DND-41 (cell line): ENCODE measurements around the gene WDR72.

ENCODE experiments used
- ATAC-seq: fragments of 200-7000 bp; cut with Tn5 transposase; 3 replicates; pipeline ENCODE4 v1.9.1; 2021; ENCODE audit warnings: low read depth; ENCODE audit not compliant: insufficient read depth
- DNase-seq: peaks from one replicate; pipeline ENCODE4 v3.0.0-alpha.2; 2020
- H2AFZ ChIP-seq: 2 replicates; pipeline ENCODE4 v1.6.0; 2012; ENCODE audit warnings: low read depth, low read length
- H3K27ac ChIP-seq: 2 replicates; pipeline ENCODE4 v1.5.1; 2012; ENCODE audit warnings: low read length, inconsistent platforms
- H3K27me3 ChIP-seq: fragments of 200-600 bp; sonication (generic); 2 replicates; pipeline ENCODE4 v1.6.0; 2012; ENCODE audit warnings: low read length, mild to moderate bottlenecking, inconsistent platforms; ENCODE audit not compliant: insufficient read depth, poor library complexity
- H3K36me3 ChIP-seq: 2 replicates; pipeline ENCODE4 v1.5.1; 2012; ENCODE audit warnings: low read length, inconsistent platforms; ENCODE audit not compliant: insufficient read depth
- H3K4me1 ChIP-seq: 2 replicates; pipeline ENCODE4 v1.5.1; 2012; ENCODE audit warnings: mild to moderate bottlenecking, low read length; ENCODE audit not compliant: insufficient read depth
- H3K4me2 ChIP-seq: 2 replicates; pipeline ENCODE4 v1.6.0; 2012; ENCODE audit warnings: mild to moderate bottlenecking, moderate library complexity, low read length, inconsistent platforms; ENCODE audit not compliant: insufficient read depth
- H3K4me3 ChIP-seq, 2 experiments: fragments of 200-600 bp in 1 of 2; shearing (Covaris generic) in 1 of 2; 2 replicates each; pipeline ENCODE4 v1.5.1; 2012 to 2016; ENCODE audit warnings: inconsistent platforms in 2 of 2, low read length in 2 of 2, mild to moderate bottlenecking in 2 of 2, low read depth in 1 of 2, moderate library complexity in 1 of 2
- H3K79me2 ChIP-seq: 2 replicates; pipeline ENCODE4 v1.6.0; 2012; ENCODE audit warnings: low read length, inconsistent platforms; ENCODE audit not compliant: insufficient read depth
- H3K9ac ChIP-seq: 2 replicates; pipeline ENCODE4 v1.6.0; 2012; ENCODE audit warnings: low read depth, mild to moderate bottlenecking, inconsistent platforms, low read length, moderate library complexity
- H3K9me3 ChIP-seq: 2 replicates; pipeline ENCODE4 v1.5.1; 2012; ENCODE audit warnings: low read length, moderate library complexity, mild to moderate bottlenecking, inconsistent platforms; ENCODE audit not compliant: insufficient read depth, severe bottlenecking
- H4K20me1 ChIP-seq: 2 replicates; pipeline ENCODE4 v1.6.0; 2012; ENCODE audit warnings: low read length; ENCODE audit not compliant: insufficient read depth
- CTCF ChIP-seq: IDR thresholded peaks from 2 replicates; pipeline ENCODE4 v1.5.1; 2012; ENCODE audit warnings: borderline replicate concordance, low read length, moderate library complexity, mild to moderate bottlenecking; ENCODE audit not compliant: poor library complexity, severe bottlenecking; ENCODE audit errors: extremely low read depth
- EZH2 ChIP-seq: IDR thresholded peaks from 3 replicates; pipeline ENCODE4 v1.6.1; 2012; ENCODE audit warnings: borderline replicate concordance, low read depth, mild to moderate bottlenecking, moderate library complexity, low read length, inconsistent platforms; ENCODE audit not compliant: severe bottlenecking

The WDR72 gene

GRCh38 chr15:53581513-53581912 lies 177.9 kb downstream of the WDR72 start:
- ATAC-seq (no peak), DNase-seq (no peak)
- Histone ChIP-seq H3K27ac (no peak overlapping the region), H3K36me3 (no peaks in the 10 kb centered on the region), H3K4me1 (no peaks in the 10 kb centered on the region), H3K79me2 (no peaks in the 10 kb centered on the region), H3K27me3 (no peaks in the 10 kb centered on the region), H3K9me3 (no peaks in the 10 kb centered on the region), H3K9ac (no peak overlapping the region), H4K20me1 (no peaks in the 10 kb centered on the region), H3K4me2 (no peak overlapping the region), H3K4me3 (no peak overlapping the region), H2AFZ (no peak overlapping the region)
- no peak for TF ChIP-seq CTCF
- no peak for TF ChIP-seq EZH2

DNA sequence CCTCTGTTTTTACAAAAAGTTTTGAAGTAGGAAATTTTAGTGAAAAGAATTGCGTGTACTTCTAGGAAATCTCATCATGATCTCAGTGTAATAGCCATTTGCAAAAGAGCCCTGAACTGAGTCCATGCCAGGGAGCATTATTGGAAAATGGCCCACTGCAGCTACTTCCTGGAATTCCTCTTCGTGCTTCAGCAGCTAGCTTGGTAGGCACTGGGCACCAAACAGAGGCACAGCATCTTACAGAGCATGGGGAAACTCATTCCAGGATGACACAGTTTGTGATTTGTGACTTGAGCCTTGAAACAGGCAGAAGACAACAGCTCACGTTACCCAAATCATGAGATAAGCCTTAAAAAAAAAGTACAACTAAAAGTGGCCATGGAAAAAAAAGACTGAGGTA lies 179.1 kb downstream of the WDR72 start:
- no peak for TF ChIP-seq EZH2
- no peak for TF ChIP-seq CTCF
- DNase-seq: no peak

GRCh38 chr15:53576841-53577240 lies 182.6 kb downstream of the WDR72 start:
- Histone ChIP-seq H3K36me3 (no peaks in the 10 kb centered on the region), H3K9ac (no peak overlapping the region), H2AFZ (no peak overlapping the region), H3K4me3 (no peak overlapping the region), H3K4me2 (no peak overlapping the region), H4K20me1 (no peaks in the 10 kb centered on the region), H3K27ac (no peak overlapping the region), H3K27me3 (no peaks in the 10 kb centered on the region), H3K4me1 (no peaks in the 10 kb centered on the region), H3K79me2 (no peaks in the 10 kb centered on the region), H3K9me3 (no peaks in the 10 kb centered on the region)
- DNase-seq: no peak
- ATAC-seq: no peak
- TF ChIP-seq EZH2 (no peak), CTCF (no peak)

More for the DNA sequence above, 179.1 kb downstream of the WDR72 start:
- Histone ChIP-seq H3K4me3 (no peak overlapping the region), H3K79me2 (no peaks in the 10 kb centered on the region), H3K27me3 (no peaks in the 10 kb centered on the region), H3K4me1 (no peaks in the 10 kb centered on the region), H3K36me3 (no peaks in the 10 kb centered on the region), H3K9me3 (no peaks in the 10 kb centered on the region), H2AFZ (no peak overlapping the region), H4K20me1 (no peaks in the 10 kb centered on the region), H3K9ac (no peak overlapping the region), H3K4me2 (no peak overlapping the region), H3K27ac (no peak overlapping the region)
- no peak for ATAC-seq

DNA sequence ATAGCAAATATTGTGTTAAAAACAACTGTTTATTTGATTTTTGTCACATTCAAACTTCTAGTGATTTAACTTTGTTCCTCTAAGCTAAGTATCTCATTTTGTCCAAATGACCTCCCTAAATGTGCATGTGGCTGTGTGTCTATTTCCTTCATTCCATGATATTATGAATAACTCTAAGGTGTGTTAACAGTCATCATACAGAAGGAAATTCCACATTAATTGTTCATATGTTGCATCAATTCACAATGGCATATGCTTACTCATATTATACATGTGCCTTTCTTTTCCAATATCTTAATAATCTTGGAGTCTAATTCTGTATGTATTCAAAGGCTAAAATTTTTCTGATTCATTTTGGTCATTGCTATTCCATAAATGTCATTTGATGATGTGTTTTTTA lies 186.4 kb downstream of the WDR72 start:
- ATAC-seq (no peak), DNase-seq (no peak)
- Histone ChIP-seq H3K9me3 (no peaks in the 10 kb centered on the region), H3K4me1 (no peaks in the 10 kb centered on the region), H3K4me3 (no peak overlapping the region), H3K36me3 (no peaks in the 10 kb centered on the region), H3K27me3 (no peaks in the 10 kb centered on the region), H3K4me2 (no peak overlapping the region), H3K79me2 (no peaks in the 10 kb centered on the region), H4K20me1 (no peaks in the 10 kb centered on the region), H2AFZ (no peak overlapping the region), H3K9ac (no peak overlapping the region), H3K27ac (no peak overlapping the region)
- TF ChIP-seq EZH2: no peak
